Erythroblast (primary cell): ENCODE data around the gene ERGIC3.

Experiments used
- GATA1 ChIP-seq: IDR thresholded peaks from 2 replicates; pipeline ENCODE4 v1.6.1; 2011; ENCODE audit warnings: low read depth, mild to moderate bottlenecking, control low read depth, low read length, moderate library complexity
- POLR2A ChIP-seq: IDR thresholded peaks from 2 replicates; pipeline ENCODE4 v1.6.1; 2011; ENCODE audit warnings: mild to moderate bottlenecking, low read length

- TF ChIP-seq POLR2A: no peak
- TF ChIP-seq GATA1: no peak
These were observed 16.2 kb upstream of the ERGIC3 start for GRCh38 chr20:35525639-35526038.
